Neuronal stem cell (in vitro differentiated cells): ENCODE data around the gene ALLC.

Experiments used
- DNase-seq: peaks from one replicate; pipeline ENCODE4 v3.0.0-alpha.2; 2013; ENCODE audit warnings: low spot score
- H2AFZ ChIP-seq: one replicate; pipeline ENCODE4 v1.6.1; 2013; ENCODE audit warnings: mild to moderate bottlenecking, low read length, inconsistent platforms
- H2AK5ac ChIP-seq: 2 replicates; pipeline ENCODE4 v1.6.1; 2013; ENCODE audit warnings: low read depth, mild to moderate bottlenecking, inconsistent platforms, low read length, moderate library complexity, mixed read lengths
- H2BK120ac ChIP-seq: 2 replicates; pipeline ENCODE4 v1.6.1; 2013; ENCODE audit warnings: low read depth, mild to moderate bottlenecking, inconsistent platforms, low read length, moderate library complexity, mixed read lengths
- H2BK12ac ChIP-seq: one replicate; pipeline ENCODE4 v1.6.1; 2013; ENCODE audit warnings: low read length, inconsistent platforms
- H2BK15ac ChIP-seq: 2 replicates; pipeline ENCODE4 v1.6.1; 2013; ENCODE audit warnings: mild to moderate bottlenecking, low read length, inconsistent platforms, mixed read lengths
- H2BK5ac ChIP-seq: one replicate; pipeline ENCODE4 v1.6.1; 2013; ENCODE audit warnings: inconsistent platforms, mild to moderate bottlenecking, low read length, moderate library complexity
- H3K14ac ChIP-seq: one replicate; pipeline ENCODE4 v1.6.1; 2013; ENCODE audit warnings: low read length, inconsistent platforms
- H3K18ac ChIP-seq: 2 replicates; pipeline ENCODE4 v1.6.1; 2013; ENCODE audit warnings: low read length, inconsistent platforms
- H3K23ac ChIP-seq: 2 replicates; pipeline ENCODE4 v1.6.1; 2013; ENCODE audit warnings: low read depth, mild to moderate bottlenecking, mixed read lengths, low read length, inconsistent platforms; ENCODE audit not compliant: poor library complexity
- H3K27ac ChIP-seq: replicated peaks from 3 replicates; pipeline ENCODE4 v1.5.1; 2013; ENCODE audit warnings: low read length, inconsistent platforms
- H3K27me3 ChIP-seq, 3 experiments: 2 replicates each; pipeline ENCODE4 v1.6.1; 2013; ENCODE audit warnings: low read length in 3 of 3, mild to moderate bottlenecking in 2 of 3, inconsistent platforms in 1 of 3, low read depth in 1 of 3, mixed read lengths in 1 of 3, moderate library complexity in 1 of 3; ENCODE audit not compliant: control insufficient read depth in 3 of 3, insufficient read depth in 3 of 3
- H3K36me3 ChIP-seq, 2 donors: replicated peaks in 1 of 2; 2 replicates each; pipeline ENCODE4 v1.6.1; 2013; ENCODE audit warnings: low read length in 2 of 2; ENCODE audit not compliant: control insufficient read depth in 2 of 2, insufficient read depth in 2 of 2
- H3K4ac ChIP-seq: 2 replicates; pipeline ENCODE4 v1.6.1; 2013; ENCODE audit warnings: inconsistent platforms, mild to moderate bottlenecking, low read length, moderate library complexity
- H3K4me1 ChIP-seq, 2 donors: 1 replicate in 1 of 2; 2 replicates in 1 of 2; pipeline ENCODE4 v1.6.1; 2013; ENCODE audit warnings: low read length in 2 of 2, low read depth in 1 of 2; ENCODE audit not compliant: control insufficient read depth in 2 of 2, insufficient read depth in 1 of 2
- H3K4me2 ChIP-seq: one replicate; pipeline ENCODE4 v1.6.1; 2013; ENCODE audit warnings: mild to moderate bottlenecking, low read length, inconsistent platforms; ENCODE audit not compliant: insufficient read depth, poor library complexity, severe bottlenecking
- H3K4me3 ChIP-seq, 2 donors: 2 replicates each; pipeline ENCODE4 v1.5.1; 2013; ENCODE audit warnings: low read length in 2 of 2, mild to moderate bottlenecking in 2 of 2, inconsistent platforms in 1 of 2, moderate library complexity in 1 of 2
- H3K79me1 ChIP-seq: one replicate; pipeline ENCODE4 v1.6.1; 2013; ENCODE audit warnings: low read depth, mild to moderate bottlenecking, inconsistent platforms, low read length, moderate library complexity
- H3K9ac ChIP-seq: one replicate; pipeline ENCODE4 v1.6.1; 2013; ENCODE audit warnings: mild to moderate bottlenecking, low read depth, low read length, inconsistent platforms; ENCODE audit not compliant: poor library complexity
- H3K9me3 ChIP-seq, 2 donors: replicated peaks in 1 of 2; 2 replicates each; pipeline versions ENCODE3 to v1.6.1; 2013; ENCODE audit warnings: low read length in 2 of 2, mild to moderate bottlenecking in 2 of 2, inconsistent platforms in 1 of 2, low read depth in 1 of 2, mixed read lengths in 1 of 2, moderate library complexity in 1 of 2; ENCODE audit not compliant: control insufficient read depth in 2 of 2, insufficient read depth in 1 of 2
- H4K8ac ChIP-seq: one replicate; pipeline ENCODE4 v1.6.1; 2013; ENCODE audit warnings: low read depth, mild to moderate bottlenecking, inconsistent platforms, low read length, moderate library complexity
- H4K91ac ChIP-seq: one replicate; pipeline ENCODE4 v1.6.1; 2013; ENCODE audit warnings: low read length, low read depth, mild to moderate bottlenecking, inconsistent platforms; ENCODE audit not compliant: poor library complexity
- WGBS, 2 donors: extraction: QIAGEN DNeasy Blood & Tissue Kit; methylation state at CpG; one replicate each; pipeline ENCODE4 v1.1.7; 2013; ENCODE audit warnings: missing lambda C conversion rate in 2 of 2, mixed read lengths in 1 of 2; ENCODE audit not compliant: insufficient read length in 2 of 2, insufficient replicate concordance in 1 of 2; ENCODE audit errors: extremely low coverage in 2 of 2; 5-methylcytosine and 5-hydroxymethylcytosine counted together

The ALLC gene

GRCh38 chr2:3647246-3647645 lies 10.8 kb upstream of the ALLC start:
- H3K27me3 ChIP-seq: peaks cover 0 to 1% (median 0%) of the 10 kb centered on the region in 3 experiments
- H4K91ac ChIP-seq: no peak overlapping the region
- no peak overlapping the region for H3K4me2 ChIP-seq
- H2AFZ ChIP-seq: no peak overlapping the region
- no peak overlapping the region for H2AK5ac ChIP-seq
- H3K18ac ChIP-seq: no peak overlapping the region
- H2BK5ac ChIP-seq: no peak overlapping the region
- H3K9ac ChIP-seq: no peak overlapping the region
- H2BK12ac ChIP-seq: no peak overlapping the region
- H3K4me3 ChIP-seq: no peak overlapping the region
- H3K36me3 ChIP-seq: no peaks in the 10 kb centered on the region
- no peaks in the 10 kb centered on the region for H3K79me1 ChIP-seq
- no peak overlapping the region for H4K8ac ChIP-seq
- no peak overlapping the region for H2BK120ac ChIP-seq
- no peak for DNase-seq
- no CpG with 5 or more reads among the region's 13 CpGs for WGBS, 2 donors
- no peak overlapping the region for H2BK15ac ChIP-seq
- H3K23ac ChIP-seq: no peak overlapping the region
- H3K9me3 ChIP-seq: no peaks in the 10 kb centered on the region
- H3K4ac ChIP-seq: no peak overlapping the region
- H3K4me1 ChIP-seq: peaks cover 13 to 15% of the 10 kb centered on the region in 2 donors
- H3K14ac ChIP-seq: no peak overlapping the region
- H3K27ac ChIP-seq: no peak overlapping the region

GRCh38 chr2:3647831-3648651 lies 10.0 kb upstream of the ALLC start:
- H2BK15ac ChIP-seq: peak overlapping the region; percentile 84
- no peak overlapping the region for H3K27ac ChIP-seq
- no peak for DNase-seq
- H2BK12ac ChIP-seq: peak overlapping the region; percentile 68
- no peak overlapping the region for H3K9ac ChIP-seq
- peaks cover 0 to 1% (median 0%) of the 10 kb centered on the region in 3 experiments for H3K27me3 ChIP-seq
- no peak overlapping the region for H3K4me2 ChIP-seq
- WGBS, 2 donors: no CpG with 5 or more reads among the region's 14 CpGs
- no peaks in the 10 kb centered on the region for H3K36me3 ChIP-seq
- H3K18ac ChIP-seq: peak overlapping the region; percentile 51
- H4K91ac ChIP-seq: no peak overlapping the region
- no peak overlapping the region for H3K14ac ChIP-seq
- no peak overlapping the region for H2BK120ac ChIP-seq
- H2AFZ ChIP-seq: no peak overlapping the region
- H4K8ac ChIP-seq: no peak overlapping the region
- H3K4ac ChIP-seq: no peak overlapping the region
- H2BK5ac ChIP-seq: peak overlapping the region; percentile 25
- H3K79me1 ChIP-seq: no peaks in the 10 kb centered on the region
- H3K4me3 ChIP-seq: no peak overlapping the region
- H2AK5ac ChIP-seq: peak overlapping the region; percentile 77
- peaks cover 19 to 20% of the 10 kb centered on the region in 2 donors for H3K4me1 ChIP-seq
- H3K23ac ChIP-seq: peak overlapping the region; percentile 29
- H3K9me3 ChIP-seq: peaks cover 0 to 5% of the 10 kb centered on the region in 2 donors

GRCh38 chr2:3648652-3649177 lies 9.3 kb upstream of the ALLC start:
- H3K9me3 ChIP-seq: peaks cover 0 to 12% of the 10 kb centered on the region in 2 donors
- peak overlapping the region; percentile 7 for H3K9ac ChIP-seq
- peak overlapping the region; percentile 84 for H2BK15ac ChIP-seq
- H3K27ac ChIP-seq: no peak overlapping the region
- no peak overlapping the region for H2BK12ac ChIP-seq
- H3K4ac ChIP-seq: no peak overlapping the region
- H3K4me3 ChIP-seq: no peak overlapping the region
- H3K4me2 ChIP-seq: no peak overlapping the region
- H2AK5ac ChIP-seq: peak overlapping the region; percentile 77
- no peak overlapping the region for H3K23ac ChIP-seq
- H4K8ac ChIP-seq: no peak overlapping the region
- H3K4me1 ChIP-seq: peaks cover 19 to 22% of the 10 kb centered on the region in 2 donors
- H3K14ac ChIP-seq: no peak overlapping the region
- H4K91ac ChIP-seq: no peak overlapping the region
- no peak overlapping the region for H2AFZ ChIP-seq
- H2BK5ac ChIP-seq: peak overlapping the region; percentile 25
- no peaks in the 10 kb centered on the region for H3K36me3 ChIP-seq
- no peak for DNase-seq
- H3K27me3 ChIP-seq: peaks cover 0 to 1% (median 0%) of the 10 kb centered on the region in 3 experiments
- H2BK120ac ChIP-seq: no peak overlapping the region
- no peaks in the 10 kb centered on the region for H3K79me1 ChIP-seq
- no CpG with 5 or more reads among the region's 20 CpGs for WGBS, 2 donors
- no peak overlapping the region for H3K18ac ChIP-seq

GRCh38 chr2:3649581-3649980 lies 8.4 kb upstream of the ALLC start:
- Histone ChIP-seq H3K4ac (no peak overlapping the region), H2BK15ac (peak overlapping the region; percentile 51), H2AFZ (peak overlapping the region; percentile 74), H3K9ac (no peak overlapping the region), H2BK120ac (peak overlapping the region; percentile 64), H3K4me3 (no peak overlapping the region), H3K27ac (no peak overlapping the region), H4K8ac (no peak overlapping the region), H3K9me3 (peaks cover 0 to 17% of the 10 kb centered on the region in 2 donors), H2BK5ac (no peak overlapping the region), H3K27me3 (peaks cover 0 to 1% (median 0%) of the 10 kb centered on the region in 3 experiments), H3K23ac (peak overlapping the region; percentile 39), H3K14ac (peak overlapping the region; percentile 65), H3K79me1 (no peaks in the 10 kb centered on the region), H3K4me1 (peaks cover 22 to 24% of the 10 kb centered on the region in 2 donors), H3K18ac (peak overlapping the region; percentile 65), H3K4me2 (no peak overlapping the region), H2AK5ac (no peak overlapping the region), H2BK12ac (peak overlapping the region; percentile 77), H3K36me3 (no peaks in the 10 kb centered on the region), H4K91ac (no peak overlapping the region)
- WGBS, 2 donors: no CpG with 5 or more reads among the region's 16 CpGs
- DNase-seq: no peak
